Body of pancreas (tissue), 4 donors: ENCODE data around the gene PER2.

Experiments
- POLR2A ChIP-seq, 3 donors: fragments of 450-650 bp; IDR thresholded peaks; one replicate each; pipeline ENCODE4 v1.6.1; 2016; ENCODE audit warnings: antibody characterized with exemption in 3 of 3, mild to moderate bottlenecking in 2 of 3
- TF ChIP-seq, protein P1 (sequence below), 7 experiments: fragments of 450-650 bp in 4 of 7; fragments of 200-600 bp in 3 of 7; sonication (generic) in 3 of 7; IDR thresholded peaks; one replicate each; pipeline ENCODE4 v1.5.1; 2016 to 2019; ENCODE audit warnings: antibody characterized with exemption in 7 of 7

GRCh38 chr2:238334885-238335284 lies 46.5 kb upstream of the PER2 start:
- TF ChIP-seq, protein P1, sequence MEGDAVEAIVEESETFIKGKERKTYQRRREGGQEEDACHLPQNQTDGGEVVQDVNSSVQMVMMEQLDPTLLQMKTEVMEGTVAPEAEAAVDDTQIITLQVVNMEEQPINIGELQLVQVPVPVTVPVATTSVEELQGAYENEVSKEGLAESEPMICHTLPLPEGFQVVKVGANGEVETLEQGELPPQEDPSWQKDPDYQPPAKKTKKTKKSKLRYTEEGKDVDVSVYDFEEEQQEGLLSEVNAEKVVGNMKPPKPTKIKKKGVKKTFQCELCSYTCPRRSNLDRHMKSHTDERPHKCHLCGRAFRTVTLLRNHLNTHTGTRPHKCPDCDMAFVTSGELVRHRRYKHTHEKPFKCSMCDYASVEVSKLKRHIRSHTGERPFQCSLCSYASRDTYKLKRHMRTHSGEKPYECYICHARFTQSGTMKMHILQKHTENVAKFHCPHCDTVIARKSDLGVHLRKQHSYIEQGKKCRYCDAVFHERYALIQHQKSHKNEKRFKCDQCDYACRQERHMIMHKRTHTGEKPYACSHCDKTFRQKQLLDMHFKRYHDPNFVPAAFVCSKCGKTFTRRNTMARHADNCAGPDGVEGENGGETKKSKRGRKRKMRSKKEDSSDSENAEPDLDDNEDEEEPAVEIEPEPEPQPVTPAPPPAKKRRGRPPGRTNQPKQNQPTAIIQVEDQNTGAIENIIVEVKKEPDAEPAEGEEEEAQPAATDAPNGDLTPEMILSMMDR (IDR thresholded peaks at IDR 0.05), result no peak
- no peak for TF ChIP-seq POLR2A (IDR thresholded peaks at IDR 0.05)
